Measurements from ENCODE around the gene IQCF2.
"Not testable (repeated sequence)": the region's sequence is repeated elsewhere in the genome, so short reads cannot be mapped to it uniquely, and the experiment has no call there.

- not testable (repeated sequence) for TF ChIP-seq CTCF, POLR2A (IDR thresholded peaks at IDR 0.05)
These were observed 38.6 kb downstream of the IQCF2 start for GRCh38 chr3:51900043-51900442.
